ENCODE data around the gene PDE1C. TPM values are rescaled to one million over a fixed set of nuclear protein-coding genes. Genes with fewer than 3 reads are reported as not detected.
"Not testable (repeated sequence)": the region's sequence is repeated elsewhere in the genome, so short reads cannot be mapped to it uniquely, and the experiment has no call there.

The PDE1C gene
- total and polyA plus RNA-seq, 2 donors = 2.4 to 3.1 TPM

- no peaks in the 10 kb centered on the region for H3K27me3 ChIP-seq (ENCODE audit: control insufficient read depth in 2 of 2, insufficient read depth in 1 of 2, low read length in 1 of 2)
- H3K4me3 ChIP-seq (ENCODE audit: low read length in 2 of 2) = no peak overlapping the region
- H3K36me3 ChIP-seq (ENCODE audit: control insufficient read depth in 2 of 2, insufficient read depth in 2 of 2, low read length in 1 of 2) = no peaks in the 10 kb centered on the region
- no peak for DNase-seq (ENCODE audit: low read depth in 6 of 9, low spot score in 9 of 9)
- no peaks in the 10 kb centered on the region for H3K4me1 ChIP-seq (ENCODE audit: control insufficient read depth in 2 of 2, insufficient read depth in 2 of 2, low read length in 2 of 2)
- 90% methylated on average over 2 of the region's 2 CpGs for WGBS
- no peak overlapping the region for H3K27ac ChIP-seq (ENCODE audit: low read depth in 1 of 2, low read length in 1 of 2)
- no peaks in the 10 kb centered on the region for H3K9me3 ChIP-seq (ENCODE audit: control insufficient read depth in 2 of 2, insufficient read depth in 1 of 2, low read length in 1 of 2)
These were observed 8.6 kb upstream of the PDE1C start for GRCh38 chr7:32078824-32079223.

GRCh38 chr7:32077806-32078205 is 7.6 kb upstream of the PDE1C start:
- H3K4me1 ChIP-seq (ENCODE audit: control insufficient read depth in 2 of 2, insufficient read depth in 2 of 2, low read length in 2 of 2) = no peaks in the 10 kb centered on the region
- no peaks in the 10 kb centered on the region for H3K9me3 ChIP-seq (ENCODE audit: control insufficient read depth in 2 of 2, insufficient read depth in 1 of 2, low read length in 1 of 2)
- WGBS = 96% methylated on average over 5 of the region's 5 CpGs
- H3K36me3 ChIP-seq (ENCODE audit: control insufficient read depth in 2 of 2, insufficient read depth in 2 of 2, low read length in 1 of 2) = no peaks in the 10 kb centered on the region
- no peak overlapping the region for H3K27ac ChIP-seq (ENCODE audit: low read depth in 1 of 2, low read length in 1 of 2)
- no peak overlapping the region for H3K4me3 ChIP-seq (ENCODE audit: low read length in 2 of 2)
- H3K27me3 ChIP-seq (ENCODE audit: control insufficient read depth in 2 of 2, insufficient read depth in 1 of 2, low read length in 1 of 2) = no peaks in the 10 kb centered on the region
- DNase-seq (ENCODE audit: low read depth in 6 of 9, low spot score in 9 of 9) = no peak

GRCh38 chr7:32076802-32077201 is 6.6 kb upstream of the PDE1C start:
- H3K4me3 ChIP-seq (ENCODE audit: low read length in 2 of 2); H3K9me3 ChIP-seq (ENCODE audit: control insufficient read depth in 2 of 2, insufficient read depth in 1 of 2, low read length in 1 of 2); H3K36me3 ChIP-seq (ENCODE audit: control insufficient read depth in 2 of 2, insufficient read depth in 2 of 2, low read length in 1 of 2); H3K27me3 ChIP-seq (ENCODE audit: control insufficient read depth in 2 of 2, insufficient read depth in 1 of 2, low read length in 1 of 2); H3K27ac ChIP-seq (ENCODE audit: low read depth in 1 of 2, low read length in 1 of 2); DNase-seq (ENCODE audit: low read depth in 6 of 9, low spot score in 9 of 9); H3K4me1 ChIP-seq (ENCODE audit: control insufficient read depth in 2 of 2, insufficient read depth in 2 of 2, low read length in 2 of 2): not testable (repeated sequence)
- 92% methylated on average over 5 of the region's 5 CpGs for WGBS

GRCh38 chr7:32075612-32076011 is 5.4 kb upstream of the PDE1C start:
- Histone ChIP-seq H3K27me3 (ENCODE audit: control insufficient read depth in 2 of 2, insufficient read depth in 1 of 2, low read length in 1 of 2) (peaks cover 10 to 17% of the 10 kb centered on the region in 2 donors), H3K9me3 (ENCODE audit: control insufficient read depth in 2 of 2, insufficient read depth in 1 of 2, low read length in 1 of 2) (no peaks in the 10 kb centered on the region), H3K36me3 (ENCODE audit: control insufficient read depth in 2 of 2, insufficient read depth in 2 of 2, low read length in 1 of 2) (no peaks in the 10 kb centered on the region), H3K4me1 (ENCODE audit: control insufficient read depth in 2 of 2, insufficient read depth in 2 of 2, low read length in 2 of 2) (no peaks in the 10 kb centered on the region), H3K4me3 (ENCODE audit: low read length in 2 of 2) (no peak overlapping the region), H3K27ac (ENCODE audit: low read depth in 1 of 2, low read length in 1 of 2) (no peak overlapping the region)
- 62% methylated on average over 4 of the region's 4 CpGs for WGBS
- peak in 1 of 9 donors; percentile 13 for DNase-seq (ENCODE audit: low read depth in 6 of 9, low spot score in 9 of 9)

- Histone ChIP-seq H3K4me1 (ENCODE audit: control insufficient read depth in 2 of 2, insufficient read depth in 2 of 2, low read length in 2 of 2) (no peaks in the 10 kb centered on the region), H3K9me3 (ENCODE audit: control insufficient read depth in 2 of 2, insufficient read depth in 1 of 2, low read length in 1 of 2) (no peaks in the 10 kb centered on the region), H3K4me3 (ENCODE audit: low read length in 2 of 2) (no peak overlapping the region), H3K36me3 (ENCODE audit: control insufficient read depth in 2 of 2, insufficient read depth in 2 of 2, low read length in 1 of 2) (no peaks in the 10 kb centered on the region), H3K27me3 (ENCODE audit: control insufficient read depth in 2 of 2, insufficient read depth in 1 of 2, low read length in 1 of 2) (peaks cover 16 to 24% of the 10 kb centered on the region in 2 donors), H3K27ac (ENCODE audit: low read depth in 1 of 2, low read length in 1 of 2) (no peak overlapping the region)
- DNase-seq (ENCODE audit: low read depth in 6 of 9, low spot score in 9 of 9) = peak in 4 of 9 donors; percentile 21 to 80 (median 45)
- 44% methylated on average over 9 of the region's 9 CpGs for WGBS
These were observed 4.8 kb upstream of the PDE1C start for GRCh38 chr7:32074787-32075585.

- Histone ChIP-seq H3K9me3 (ENCODE audit: control insufficient read depth in 2 of 2, insufficient read depth in 1 of 2, low read length in 1 of 2) (no peaks in the 10 kb centered on the region), H3K4me1 (ENCODE audit: control insufficient read depth in 2 of 2, insufficient read depth in 2 of 2, low read length in 2 of 2) (no peaks in the 10 kb centered on the region), H3K4me3 (ENCODE audit: low read length in 2 of 2) (no peak overlapping the region), H3K27ac (ENCODE audit: low read depth in 1 of 2, low read length in 1 of 2) (no peak overlapping the region), H3K27me3 (ENCODE audit: control insufficient read depth in 2 of 2, insufficient read depth in 1 of 2, low read length in 1 of 2) (peaks cover 18 to 33% of the 10 kb centered on the region in 2 donors), H3K36me3 (ENCODE audit: control insufficient read depth in 2 of 2, insufficient read depth in 2 of 2, low read length in 1 of 2) (no peaks in the 10 kb centered on the region)
- WGBS = 93% methylated on average over 1 of the region's 1 CpG
- DNase-seq (ENCODE audit: low read depth in 6 of 9, low spot score in 9 of 9) = peak in 2 of 9 donors; percentile 15 to 50
These were observed 3.3 kb upstream of the PDE1C start for GRCh38 chr7:32073533-32073932.

GRCh38 chr7:32072397-32072796 is 2.2 kb upstream of the PDE1C start:
- Histone ChIP-seq H3K27ac (ENCODE audit: low read depth in 1 of 2, low read length in 1 of 2) (no peak overlapping the region), H3K4me1 (ENCODE audit: control insufficient read depth in 2 of 2, insufficient read depth in 2 of 2, low read length in 2 of 2) (no peaks in the 10 kb centered on the region), H3K4me3 (ENCODE audit: low read length in 2 of 2) (no peak overlapping the region), H3K36me3 (ENCODE audit: control insufficient read depth in 2 of 2, insufficient read depth in 2 of 2, low read length in 1 of 2) (no peaks in the 10 kb centered on the region), H3K27me3 (ENCODE audit: control insufficient read depth in 2 of 2, insufficient read depth in 1 of 2, low read length in 1 of 2) (peaks cover 18 to 35% of the 10 kb centered on the region in 2 donors), H3K9me3 (ENCODE audit: control insufficient read depth in 2 of 2, insufficient read depth in 1 of 2, low read length in 1 of 2) (no peaks in the 10 kb centered on the region)
- 91% methylated on average over 2 of the region's 2 CpGs for WGBS
- no peak for DNase-seq (ENCODE audit: low read depth in 6 of 9, low spot score in 9 of 9)

GRCh38 chr7:32071466-32072091 is 1.4 kb upstream of the PDE1C start:
- Histone ChIP-seq H3K9me3 (ENCODE audit: control insufficient read depth in 2 of 2, insufficient read depth in 1 of 2, low read length in 1 of 2) (no peaks in the 10 kb centered on the region), H3K27me3 (ENCODE audit: control insufficient read depth in 2 of 2, insufficient read depth in 1 of 2, low read length in 1 of 2) (peaks cover 18 to 35% of the 10 kb centered on the region in 2 donors), H3K27ac (ENCODE audit: low read depth in 1 of 2, low read length in 1 of 2) (no peak overlapping the region), H3K4me1 (ENCODE audit: control insufficient read depth in 2 of 2, insufficient read depth in 2 of 2, low read length in 2 of 2) (no peaks in the 10 kb centered on the region), H3K4me3 (ENCODE audit: low read length in 2 of 2) (no peak overlapping the region), H3K36me3 (ENCODE audit: control insufficient read depth in 2 of 2, insufficient read depth in 2 of 2, low read length in 1 of 2) (no peaks in the 10 kb centered on the region)
- DNase-seq (ENCODE audit: low read depth in 6 of 9, low spot score in 9 of 9) = peak in 1 of 9 donors; percentile 7
- 51% methylated on average over 6 of the region's 6 CpGs for WGBS

GRCh38 chr7:32070051-32070405 is 179 bp downstream of the PDE1C start:
- Histone ChIP-seq H3K27ac (ENCODE audit: low read depth in 1 of 2, low read length in 1 of 2) (no peak overlapping the region), H3K4me3 (ENCODE audit: low read length in 2 of 2) (peak overlapping the region in 1 of 2 donors; percentile 22), H3K27me3 (ENCODE audit: control insufficient read depth in 2 of 2, insufficient read depth in 1 of 2, low read length in 1 of 2) (peaks cover 18 to 35% of the 10 kb centered on the region in 2 donors), H3K36me3 (ENCODE audit: control insufficient read depth in 2 of 2, insufficient read depth in 2 of 2, low read length in 1 of 2) (no peaks in the 10 kb centered on the region), H3K9me3 (ENCODE audit: control insufficient read depth in 2 of 2, insufficient read depth in 1 of 2, low read length in 1 of 2) (no peaks in the 10 kb centered on the region), H3K4me1 (ENCODE audit: control insufficient read depth in 2 of 2, insufficient read depth in 2 of 2, low read length in 2 of 2) (no peaks in the 10 kb centered on the region)
- WGBS = 21% methylated on average over 9 of the region's 9 CpGs
- peak in 2 of 9 donors; percentile 4 to 9 for DNase-seq (ENCODE audit: low read depth in 6 of 9, low spot score in 9 of 9)
